Omental fat pad (tissue), 4 donors: ENCODE results near the gene SLC22A1. TPM values are rescaled to one million over a fixed set of nuclear protein-coding genes. Genes with fewer than 3 reads are reported as not detected.

Experiments
- ATAC-seq: fragments of 150-250 bp; one replicate; pipeline ENCODE4 v1.9.1; 2016; ENCODE audit warnings: mild to moderate bottlenecking, moderate library complexity; ENCODE audit not compliant: low FRiP score
- DNase-seq: peaks from one replicate; pipeline ENCODE4 v3.0.0-alpha.2; 2019; ENCODE audit warnings: low spot score
- total RNA-seq, 4 donors: library from RNA; depleted of rRNA; stranded (reverse); fragments of >200 nt; gene quantifications; one replicate each; pipeline ENCODE4 v1.1.0, GENCODE V29; 2016
- TF ChIP-seq, protein P1 (sequence below), 3 donors: fragments of 450-650 bp; IDR thresholded peaks; one replicate each; pipeline ENCODE4 v1.5.1; 2016 to 2017; ENCODE audit warnings: antibody characterized with exemption in 3 of 3, mild to moderate bottlenecking in 3 of 3, moderate library complexity in 2 of 3

SLC22A1 gene
- total RNA-seq, 4 donors from 2014 or later: 0.65 to 2.5 (median 1.0) TPM

DNA sequence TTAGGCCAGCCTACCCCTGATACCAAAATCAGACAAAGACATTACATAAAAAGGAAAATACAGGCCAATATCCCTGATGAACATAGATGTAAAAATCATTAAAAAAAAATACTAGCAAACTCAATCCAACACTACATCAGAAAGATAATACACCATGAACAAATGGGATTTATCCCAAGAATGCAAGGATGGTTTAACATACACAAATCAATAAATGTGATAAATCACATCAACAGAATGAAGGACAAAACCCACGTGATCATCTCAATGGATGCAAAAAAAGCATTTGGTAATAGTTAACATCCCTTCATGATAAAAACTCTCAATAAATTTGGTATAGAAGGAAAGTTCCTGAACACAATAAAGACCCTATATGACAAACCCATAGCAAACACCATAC is 73.2 kb downstream of the SLC22A1 start:
- no peak for ATAC-seq
- no peak for DNase-seq
- TF ChIP-seq, protein P1, sequence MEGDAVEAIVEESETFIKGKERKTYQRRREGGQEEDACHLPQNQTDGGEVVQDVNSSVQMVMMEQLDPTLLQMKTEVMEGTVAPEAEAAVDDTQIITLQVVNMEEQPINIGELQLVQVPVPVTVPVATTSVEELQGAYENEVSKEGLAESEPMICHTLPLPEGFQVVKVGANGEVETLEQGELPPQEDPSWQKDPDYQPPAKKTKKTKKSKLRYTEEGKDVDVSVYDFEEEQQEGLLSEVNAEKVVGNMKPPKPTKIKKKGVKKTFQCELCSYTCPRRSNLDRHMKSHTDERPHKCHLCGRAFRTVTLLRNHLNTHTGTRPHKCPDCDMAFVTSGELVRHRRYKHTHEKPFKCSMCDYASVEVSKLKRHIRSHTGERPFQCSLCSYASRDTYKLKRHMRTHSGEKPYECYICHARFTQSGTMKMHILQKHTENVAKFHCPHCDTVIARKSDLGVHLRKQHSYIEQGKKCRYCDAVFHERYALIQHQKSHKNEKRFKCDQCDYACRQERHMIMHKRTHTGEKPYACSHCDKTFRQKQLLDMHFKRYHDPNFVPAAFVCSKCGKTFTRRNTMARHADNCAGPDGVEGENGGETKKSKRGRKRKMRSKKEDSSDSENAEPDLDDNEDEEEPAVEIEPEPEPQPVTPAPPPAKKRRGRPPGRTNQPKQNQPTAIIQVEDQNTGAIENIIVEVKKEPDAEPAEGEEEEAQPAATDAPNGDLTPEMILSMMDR (IDR thresholded peaks at IDR 0.05): no peak

DNA sequence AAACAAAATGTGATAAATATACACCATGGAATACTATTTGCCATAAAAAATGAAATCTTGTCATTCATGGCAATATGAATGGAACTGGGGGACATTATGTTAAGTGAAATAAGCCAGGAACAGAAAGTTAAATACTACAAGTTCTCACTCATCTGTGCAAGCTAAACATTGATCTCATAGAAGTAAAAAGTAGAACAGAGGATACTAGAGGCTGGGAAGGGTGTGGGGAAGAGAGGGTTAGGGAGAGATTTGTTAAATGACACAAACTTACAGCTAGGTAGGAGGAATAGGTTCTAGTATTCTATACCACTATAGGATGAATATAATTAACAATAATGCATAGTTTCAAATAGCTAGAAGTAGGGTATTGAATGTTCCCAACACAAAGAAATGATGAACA is 76.0 kb downstream of the SLC22A1 start:
- ATAC-seq (no peak), DNase-seq (no peak)
- TF ChIP-seq, protein P1 (IDR thresholded peaks at IDR 0.05): no peak

DNA sequence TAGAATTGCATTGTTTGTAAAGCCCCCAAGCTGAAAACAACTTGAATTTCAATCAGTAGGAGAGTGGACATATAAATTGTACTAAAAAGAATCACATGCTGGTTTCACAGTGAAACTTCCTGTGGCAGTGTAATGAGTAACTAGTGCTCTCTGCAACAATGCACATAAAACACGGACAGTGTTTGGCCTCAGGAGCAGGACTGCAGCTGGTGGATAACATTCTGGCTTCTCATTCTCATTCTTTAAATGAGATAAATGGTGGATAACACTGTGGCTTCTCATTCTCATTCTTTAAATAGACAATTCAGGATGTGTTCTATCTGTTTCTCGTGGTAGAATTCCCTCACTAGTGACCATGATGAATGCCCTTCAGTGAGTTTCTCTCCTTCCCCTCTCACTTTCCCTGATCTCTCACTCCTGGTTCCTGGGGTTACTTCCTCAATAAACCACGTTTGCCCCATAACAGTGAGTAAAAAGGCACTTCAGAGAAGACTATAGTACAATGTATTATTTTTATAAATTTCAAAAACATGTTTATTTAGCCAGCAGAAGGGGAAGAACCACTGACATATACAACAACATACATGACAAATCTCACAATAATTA is 77.1 kb downstream of the SLC22A1 start:
- TF ChIP-seq, protein P1 (IDR thresholded peaks at IDR 0.05): no peak

DNA sequence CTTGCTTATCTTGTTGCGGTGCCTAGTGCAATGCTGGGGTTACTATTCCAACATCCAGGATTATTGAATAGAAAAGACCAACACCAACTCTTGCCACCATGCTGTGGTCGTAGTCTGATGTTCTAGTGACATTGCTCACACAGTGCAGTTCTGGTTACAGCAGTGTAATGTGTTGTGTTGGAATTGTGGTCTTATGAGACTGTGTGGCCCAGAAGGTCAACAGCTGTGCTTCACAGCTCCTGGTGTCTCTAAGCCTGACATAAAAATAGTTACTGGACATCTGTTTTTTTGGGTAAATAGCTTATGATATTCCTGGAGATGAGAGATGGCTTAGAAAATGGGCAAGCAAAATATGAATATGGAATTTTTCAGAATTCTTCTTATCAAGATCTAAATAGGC is 79.4 kb downstream of the SLC22A1 start:
- DNase-seq (no peak), ATAC-seq (no peak)
- TF ChIP-seq, protein P1 (IDR thresholded peaks at IDR 0.05): no peak

More for the DNA sequence above, 77.1 kb downstream of the SLC22A1 start:
- DNase-seq (no peak), ATAC-seq (no peak)

DNA sequence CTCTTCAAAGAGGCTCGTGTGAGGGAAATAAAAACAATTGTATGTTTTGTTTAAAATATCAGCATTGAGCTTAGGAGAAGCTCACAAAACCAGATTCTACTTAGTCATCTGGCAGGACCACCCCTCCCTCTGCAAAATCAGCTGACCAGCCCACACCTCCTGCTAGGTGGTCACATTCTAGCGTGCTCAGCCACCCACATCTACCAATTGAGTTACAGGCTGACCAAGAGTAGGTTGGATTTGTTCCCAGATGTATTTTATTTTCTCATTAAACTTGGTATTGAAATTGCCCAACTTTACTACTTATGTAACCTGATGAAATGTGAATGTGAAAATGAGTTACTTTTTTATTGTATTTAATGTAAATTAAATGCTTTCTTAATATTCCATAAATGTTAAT is 80.8 kb downstream of the SLC22A1 start:
- no peak for DNase-seq
- TF ChIP-seq, protein P1 (IDR thresholded peaks at IDR 0.05): no peak
- no peak for ATAC-seq

DNA sequence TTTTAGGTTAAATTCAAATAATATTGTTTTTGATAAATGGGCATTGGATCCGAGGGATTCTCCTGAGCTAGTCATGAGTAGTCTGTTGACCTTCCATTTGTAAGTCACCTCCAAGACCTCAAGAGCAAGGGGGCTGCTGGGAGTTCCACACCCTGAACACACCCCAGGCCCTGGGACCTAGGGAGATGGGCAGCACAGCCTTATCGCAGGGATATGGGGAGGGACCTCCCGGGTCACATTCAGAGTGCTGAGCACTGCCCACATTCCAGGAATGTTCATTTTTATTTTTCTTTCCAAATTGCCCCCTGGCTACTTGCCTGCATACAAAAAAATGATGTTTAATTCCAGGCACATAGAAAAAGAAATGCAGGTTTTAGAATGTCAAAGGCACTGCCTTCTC is 81.5 kb downstream of the SLC22A1 start:
- TF ChIP-seq, protein P1 (IDR thresholded peaks at IDR 0.05): no peak
- ATAC-seq: no peak
- DNase-seq: no peak

DNA sequence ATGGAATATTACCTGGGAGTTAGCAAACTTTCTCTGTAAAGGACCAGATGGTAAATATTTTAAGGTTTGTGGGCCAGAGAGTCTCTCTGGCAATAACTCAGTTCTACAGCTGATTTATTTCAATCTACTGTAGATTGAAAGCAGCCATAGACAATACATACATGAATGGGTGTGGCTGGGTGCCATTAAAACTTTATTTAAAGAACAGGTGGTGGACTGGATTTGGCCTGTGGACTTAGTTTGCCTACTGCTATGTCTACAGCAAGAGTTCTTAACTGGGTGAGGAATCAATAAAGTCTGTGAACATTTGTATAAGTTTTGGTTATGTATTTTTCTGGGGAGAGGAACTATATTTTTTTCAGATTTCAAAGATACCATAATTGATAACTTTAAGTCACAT is 81.9 kb downstream of the SLC22A1 start:
- TF ChIP-seq, protein P1 (IDR thresholded peaks at IDR 0.05): no peak
- no peak for ATAC-seq
- no peak for DNase-seq
